HCT116 (cell line): ENCODE measurements around the gene RC3H1. TPM values are rescaled to one million over a fixed set of nuclear protein-coding genes. Genes with fewer than 3 reads are reported as not detected.

Experiments used
- ATAC-seq: fragments of 200-7000 bp; cut with Tn5 transposase; 2 replicates; pipeline ENCODE4 v1.9.1; 2020; ENCODE audit warnings: mild to moderate bottlenecking, moderate library complexity
- BruUV-seq: library from RNA; stranded (reverse); fragments of 400-500 nt; replicated peaks from 2 replicates; lab custom pipeline; 2021; lab: Mats Ljungman, UMichigan
- CTCF ChIA-PET: fragments of 300-600 bp; sonication (Branson Sonifier 250); formaldehyde crosslinking; loops from one replicate; lab custom pipeline; 2021; ENCODE audit warnings: antibody characterized with exemption; lab: Charles Lee
- POLR2A ChIA-PET: fragments of 300-600, 350-600 bp; sonication (Branson Sonifier 250); formaldehyde crosslinking; loops from one replicate; lab custom pipeline; 2021; ENCODE audit warnings: antibody characterized with exemption; lab: Charles Lee
- RAD21 ChIA-PET, 2 experiments: fragments of 300-600 bp; sonication (Branson Sonifier 250); formaldehyde crosslinking; loops; one replicate each; lab custom pipeline; 2023; ENCODE audit warnings: low total read pairs in 2 of 2; ENCODE audit not compliant: uncharacterized antibody in 2 of 2, unreplicated experiment in 2 of 2, low non-redundant PET in 1 of 2; lab: Charles Lee
- DNase-seq: peaks from one replicate; pipeline ENCODE4 v3.0.0-alpha.2; 2010; ENCODE audit warnings: low read depth, low spot score
- H2AFZ ChIP-seq: fragments of 200-600 bp; shearing (Covaris generic), sonication (generic); 2 replicates; pipeline ENCODE4 v1.6.1; 2017; ENCODE audit warnings: low read depth, mixed run types, mixed read lengths, antibody characterized with exemption, low read length; ENCODE audit not compliant: poor library complexity, severe bottlenecking
- H3K27ac ChIP-seq: 2 replicates; pipeline ENCODE4 v1.5.1; 2012; ENCODE audit warnings: low read depth, low read length
- H3K27me3 ChIP-seq: fragments of 200-600 bp; sonication (generic); 2 replicates; pipeline ENCODE4 v1.6.1; 2016; ENCODE audit warnings: mixed run types, low read length, mixed read lengths; ENCODE audit not compliant: insufficient read depth
- H3K36me3 ChIP-seq, 2 experiments: fragments of 200-500 bp in 1 of 2; fragments of 200-600 bp in 1 of 2; sonication (Bioruptor generic) in 1 of 2; sonication (generic) in 1 of 2; 2 replicates each; pipeline versions ENCODE4 v1.5.1 to v1.6.1; 2014 to 2016; ENCODE audit warnings: low read length in 2 of 2, inconsistent platforms in 1 of 2, mixed read lengths in 1 of 2, mixed run types in 1 of 2; ENCODE audit not compliant: insufficient read depth in 2 of 2, control insufficient read depth in 1 of 2
- H3K4me1 ChIP-seq, 2 experiments: fragments of 200-600 bp in 1 of 2; sonication (generic) in 1 of 2; 2 replicates each; pipeline versions ENCODE4 v1.5.1 to v1.6.1; 2012 to 2017; ENCODE audit warnings: low read length in 2 of 2, inconsistent platforms in 1 of 2, mild to moderate bottlenecking in 1 of 2, mixed read lengths in 1 of 2, mixed run types in 1 of 2, moderate library complexity in 1 of 2; ENCODE audit not compliant: insufficient read depth in 2 of 2, control insufficient read depth in 1 of 2
- H3K4me2 ChIP-seq: fragments of 200-600 bp; sonication (generic); 2 replicates; pipeline ENCODE4 v1.6.1; 2017; ENCODE audit warnings: mixed run types, low read length, mixed read lengths
- H3K4me3 ChIP-seq, 2 experiments: fragments of 200-600 bp in 1 of 2; sonication (generic) in 1 of 2; replicated peaks in 1 of 2; 2 replicates each; pipeline ENCODE4 v1.5.1; 2011 to 2016; ENCODE audit warnings: low read length in 2 of 2, control low read depth in 1 of 2, low read depth in 1 of 2, mild to moderate bottlenecking in 1 of 2, mixed read lengths in 1 of 2, mixed run types in 1 of 2
- H3K79me2 ChIP-seq: fragments of 200-600 bp; sonication (generic); 2 replicates; pipeline ENCODE4 v1.6.1; 2017; ENCODE audit warnings: mild to moderate bottlenecking, mixed run types, low read length, moderate library complexity, mixed read lengths; ENCODE audit not compliant: insufficient read depth
- H3K9ac ChIP-seq: fragments of 200-600 bp; sonication (generic); 2 replicates; pipeline ENCODE4 v1.6.1; 2016; ENCODE audit warnings: low read length, mixed read lengths
- H3K9me2 ChIP-seq: fragments of 200-600 bp; sonication (generic), shearing (Covaris generic); 2 replicates; pipeline ENCODE4 v1.6.1; 2017; ENCODE audit warnings: mixed run types, mild to moderate bottlenecking, moderate library complexity; ENCODE audit not compliant: insufficient read depth
- H3K9me3 ChIP-seq, 2 experiments: fragments of 200-500 bp in 1 of 2; fragments of 200-600 bp in 1 of 2; sonication (Bioruptor generic) in 1 of 2; sonication (generic) in 1 of 2; 2 replicates each; pipeline ENCODE4 v1.6.1; 2014 to 2017; ENCODE audit warnings: low read length in 2 of 2, mixed read lengths in 2 of 2, inconsistent platforms in 1 of 2, low read depth in 1 of 2, mild to moderate bottlenecking in 1 of 2, mixed run types in 1 of 2, moderate library complexity in 1 of 2; ENCODE audit not compliant: control insufficient read depth in 1 of 2, insufficient read depth in 1 of 2
- H4K20me1 ChIP-seq: fragments of 200-600 bp; sonication (generic), shearing (Covaris generic); 2 replicates; pipeline ENCODE4 v1.6.1; 2017; ENCODE audit warnings: mixed run types, mild to moderate bottlenecking, moderate library complexity; ENCODE audit not compliant: insufficient read depth
- EGR1 ChIP-seq: IDR thresholded peaks from 2 replicates; pipeline ENCODE4 v1.6.1; 2012; ENCODE audit warnings: low read depth
- EZH2phosphoT487 ChIP-seq: fragments of 200-600 bp; IDR thresholded peaks from 2 replicates; pipeline ENCODE4 v1.6.1; 2018; ENCODE audit warnings: antibody characterized with exemption, borderline replicate concordance
- JUND ChIP-seq: IDR thresholded peaks from 2 replicates; pipeline ENCODE4 v1.6.1; 2012
- RAD21 ChIP-seq: IDR thresholded peaks from 2 replicates; pipeline ENCODE4 v1.6.1; 2012; ENCODE audit warnings: low read depth, mild to moderate bottlenecking
- REST ChIP-seq: IDR thresholded peaks from 2 replicates; pipeline ENCODE4 v1.6.1; 2012; ENCODE audit warnings: low read depth
- SRF ChIP-seq: IDR thresholded peaks from 2 replicates; pipeline ENCODE4 v1.6.1; 2012; ENCODE audit warnings: low read depth
- ZBTB33 ChIP-seq: IDR thresholded peaks from 2 replicates; pipeline ENCODE4 v1.6.1; 2011; ENCODE audit warnings: mild to moderate bottlenecking, low read length, moderate library complexity; ENCODE audit not compliant: insufficient replicate concordance; ENCODE audit errors: extremely low read depth
- ZFX ChIP-seq: fragments of 450-650 bp; IDR thresholded peaks from 2 replicates; pipeline ENCODE4 v1.6.1; 2017
- intact Hi-C: fragments of 100-400 bp; cut with micrococcal nuclease; formaldehyde crosslinking; loops from 2 replicates; pipeline ENCODE4 v1.10.0; 2022
- total RNA-seq: library from RNA; stranded (reverse); gene quantifications from one replicate; pipeline ENCODE4 v1.2.1, GENCODE V29; 2021; ENCODE audit not compliant: unreplicated experiment
- TF ChIP-seq, protein P1 (sequence below), 3 experiments: fragments of 200-600 bp in 1 of 3; sonication (generic) in 1 of 3; IDR thresholded peaks in 2 of 3; conservative IDR thresholded peaks in 1 of 3; 2 replicates each; pipeline ENCODE4 v1.5.1; 2012 to 2017; ENCODE audit warnings: low read depth in 2 of 3, low read length in 2 of 3, antibody characterized with exemption in 1 of 3, borderline replicate concordance in 1 of 3, control low read depth in 1 of 3, mild to moderate bottlenecking in 1 of 3, mixed read lengths in 1 of 3, mixed run types in 1 of 3, moderate library complexity in 1 of 3; ENCODE audit not compliant: insufficient read depth in 1 of 3
- TF ChIP-seq, protein P2 (sequence below): IDR thresholded peaks from 2 replicates; pipeline ENCODE4 v1.6.1; 2012

RC3H1 gene
- total RNA-seq, 1 experiment from 2014 or later = 23.6 TPM

GRCh38 chr1:174070614-174071013 lies 48.5 kb upstream of the RC3H1 start (continued):
- TF ChIP-seq, protein P1, sequence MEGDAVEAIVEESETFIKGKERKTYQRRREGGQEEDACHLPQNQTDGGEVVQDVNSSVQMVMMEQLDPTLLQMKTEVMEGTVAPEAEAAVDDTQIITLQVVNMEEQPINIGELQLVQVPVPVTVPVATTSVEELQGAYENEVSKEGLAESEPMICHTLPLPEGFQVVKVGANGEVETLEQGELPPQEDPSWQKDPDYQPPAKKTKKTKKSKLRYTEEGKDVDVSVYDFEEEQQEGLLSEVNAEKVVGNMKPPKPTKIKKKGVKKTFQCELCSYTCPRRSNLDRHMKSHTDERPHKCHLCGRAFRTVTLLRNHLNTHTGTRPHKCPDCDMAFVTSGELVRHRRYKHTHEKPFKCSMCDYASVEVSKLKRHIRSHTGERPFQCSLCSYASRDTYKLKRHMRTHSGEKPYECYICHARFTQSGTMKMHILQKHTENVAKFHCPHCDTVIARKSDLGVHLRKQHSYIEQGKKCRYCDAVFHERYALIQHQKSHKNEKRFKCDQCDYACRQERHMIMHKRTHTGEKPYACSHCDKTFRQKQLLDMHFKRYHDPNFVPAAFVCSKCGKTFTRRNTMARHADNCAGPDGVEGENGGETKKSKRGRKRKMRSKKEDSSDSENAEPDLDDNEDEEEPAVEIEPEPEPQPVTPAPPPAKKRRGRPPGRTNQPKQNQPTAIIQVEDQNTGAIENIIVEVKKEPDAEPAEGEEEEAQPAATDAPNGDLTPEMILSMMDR (IDR thresholded peaks at IDR 0.05 in 2 of 3, conservative IDR thresholded peaks at IDR 0.05 in 1 of 3; ENCODE audit: borderline replicate concordance in 1 of 3, insufficient read depth in 1 of 3, low read depth in 2 of 3, low read length in 2 of 3) = no peak
- TF ChIP-seq, protein P2, sequence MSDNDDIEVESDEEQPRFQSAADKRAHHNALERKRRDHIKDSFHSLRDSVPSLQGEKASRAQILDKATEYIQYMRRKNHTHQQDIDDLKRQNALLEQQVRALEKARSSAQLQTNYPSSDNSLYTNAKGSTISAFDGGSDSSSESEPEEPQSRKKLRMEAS = no peak
- TF ChIP-seq ZFX (no peak), EZH2phosphoT487 (no peak), EGR1 (no peak), JUND (no peak), RAD21 (no peak), SRF (no peak)
- TF ChIP-seq, all 23 proteins: peak for 0

DNA sequence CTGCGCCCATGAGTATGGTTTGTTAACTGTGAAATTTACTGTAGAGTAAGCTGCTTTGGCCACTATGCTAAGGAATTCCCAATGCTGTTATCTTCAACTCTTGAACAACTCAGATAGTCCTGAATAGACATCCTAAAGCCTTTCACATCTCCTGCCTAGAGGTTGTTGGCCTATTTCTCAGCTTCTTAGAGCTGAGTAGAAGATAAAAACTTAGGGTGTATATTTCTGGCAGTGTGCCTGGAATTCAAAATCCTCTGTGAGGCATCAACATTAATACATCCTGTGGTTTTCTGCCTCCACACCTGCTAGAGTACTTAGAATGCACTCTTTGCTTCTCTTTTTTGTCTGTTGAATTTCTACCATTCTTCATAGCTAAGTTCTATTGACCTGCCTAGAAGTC lies 45.8 kb upstream of the RC3H1 start:
- ATAC-seq (no peak), DNase-seq (no peak)
- CTCF ChIA-PET = no interaction called here
- BruUV-seq = no TSS peak
- RAD21 ChIA-PET = no interaction called here
- Histone ChIP-seq H2AFZ (no peak overlapping the region), H3K27me3 (no peaks in the 10 kb centered on the region), H3K9ac (no peak overlapping the region), H3K9me2 (no peaks in the 10 kb centered on the region), H3K9me3 (no peaks in the 10 kb centered on the region), H3K27ac (no peak overlapping the region), H3K4me3 (no peak overlapping the region), H3K4me2 (no peak overlapping the region), H4K20me1 (no peaks in the 10 kb centered on the region), H3K79me2 (no peaks in the 10 kb centered on the region), H3K36me3 (no peaks in the 10 kb centered on the region), H3K4me1 (no peaks in the 10 kb centered on the region)
- intact Hi-C loops = no loop called here
- POLR2A ChIA-PET = no interaction called here
- no peak for TF ChIP-seq REST
- TF ChIP-seq, protein P2 = no peak
- TF ChIP-seq ZBTB33 = no peak
